ENCODE measurements around the gene HRK. TPM values are rescaled to one million over a fixed set of nuclear protein-coding genes. Genes with fewer than 3 reads are reported as not detected.

The HRK gene
- not detected in 2 replicates for total RNA-seq

DNA sequence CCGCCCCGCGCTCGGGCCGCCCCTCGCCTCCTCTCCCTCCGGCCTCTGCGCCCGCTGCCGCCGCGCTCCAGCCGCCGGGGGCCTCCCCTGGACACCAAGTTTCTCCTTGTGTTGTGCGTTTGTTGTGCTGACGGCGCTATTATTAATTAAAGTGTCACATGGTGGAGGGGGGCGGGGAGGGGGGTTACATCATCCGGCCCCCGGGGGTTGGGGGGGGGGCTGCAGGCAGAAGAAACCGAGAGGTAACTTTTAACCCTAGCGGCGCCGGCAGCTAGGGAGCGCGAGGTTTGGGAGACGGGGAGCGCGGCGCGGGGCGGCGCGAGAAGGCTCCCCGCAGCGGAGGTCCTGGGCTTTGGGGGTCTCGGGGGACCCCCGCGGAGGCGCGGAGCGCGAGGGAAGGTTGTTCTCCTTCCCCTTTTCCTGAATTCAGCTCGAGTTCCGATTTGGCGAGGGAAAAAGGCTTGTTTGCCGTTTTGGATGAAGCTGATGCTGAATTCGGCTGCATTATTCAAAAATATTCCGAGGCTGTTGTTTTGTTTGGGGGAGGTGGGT lies at the start of gene HRK:
TSS of gene HRK (minus strand) at position 117 of the 552 bp plus-strand sequence. CDS start 134 bp downstream, outside the sequence.

DNA sequence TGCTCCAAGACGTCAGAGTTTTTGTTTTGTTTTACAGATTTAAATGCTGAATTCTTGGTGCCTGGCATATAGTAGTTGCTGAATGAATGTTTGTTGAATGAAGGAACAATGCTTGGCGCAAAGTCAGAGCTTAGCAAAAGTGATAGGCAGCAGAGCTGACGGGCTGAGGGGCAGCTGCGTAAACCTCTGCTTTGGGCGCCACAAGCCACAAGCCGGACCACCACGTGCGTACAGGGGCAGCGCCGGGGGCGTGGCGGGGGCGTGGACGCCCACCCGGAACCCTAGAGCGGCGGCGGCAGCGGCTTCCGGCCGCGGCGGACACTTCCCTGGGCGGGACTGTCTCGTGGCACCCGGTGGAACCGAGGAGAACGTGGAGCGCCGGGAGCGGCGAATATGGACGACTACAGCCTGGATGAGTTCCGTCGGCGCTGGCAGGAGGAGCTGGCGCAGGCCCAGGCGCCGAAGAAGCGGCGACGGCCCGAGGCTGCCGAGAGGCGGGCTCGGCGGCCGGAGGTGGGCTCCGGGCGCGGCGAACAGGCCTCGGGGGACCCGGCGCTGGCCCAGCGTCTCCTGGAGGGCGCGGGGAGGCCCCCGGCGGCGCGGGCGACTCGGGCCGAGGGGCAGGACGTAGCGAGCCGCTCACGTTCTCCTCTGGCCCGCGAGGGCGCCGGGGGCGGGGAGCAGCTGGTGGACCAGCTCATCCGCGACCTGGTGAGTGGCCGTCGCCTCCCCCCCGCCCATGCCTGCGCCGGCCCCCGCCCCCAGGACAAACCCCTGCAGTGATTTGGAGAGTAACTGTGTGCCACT lies 29.6 kb upstream of the HRK start, which contains the start of gene FBXW8:
TSS of gene FBXW8 (plus strand) at position 306 of the 807 bp plus-strand sequence. CDS start at position 394, 88 bp downstream.

Other genes with a start within 250 kb of the HRK start
- 21.0 and 24.8 TPM in 2 replicates for gene SPRING1, start 143.4 kb downstream of the HRK start, total RNA-seq
- gene RNFT2, start 143.1 kb downstream of the HRK start, total RNA-seq: 6.6 TPM in 2 replicates
- gene FBXW8, start 29.5 kb upstream of the HRK start, total RNA-seq: 21.6 and 21.9 TPM in 2 replicates
- gene TESC, start 218.0 kb upstream of the HRK start, total RNA-seq: not detected in 2 replicates

Measured in myometrial cell (primary cell).